Adrenal gland (tissue), 5 donors: ENCODE measurements around the gene PIGO.

Experiments
- POLR2A ChIP-seq, 2 donors: fragments of 450-650 bp; IDR thresholded peaks; one replicate each; pipeline ENCODE4 v1.6.1; 2017; ENCODE audit warnings: antibody characterized with exemption in 2 of 2, mild to moderate bottlenecking in 2 of 2, moderate library complexity in 1 of 2
- TF ChIP-seq, protein P1 (sequence below), 6 experiments: fragments of 450-650 bp in 4 of 6; fragments of 200-600 bp in 2 of 6; sonication (generic) in 1 of 6; IDR thresholded peaks; 1 replicate in 5 of 6; 2 replicates in 1 of 6; pipeline versions ENCODE4 v1.5.1 to v1.8.0; 2016 to 2021; ENCODE audit warnings: antibody characterized with exemption in 6 of 6, mild to moderate bottlenecking in 2 of 6, moderate library complexity in 1 of 6
- donor health status: DM: no; HTN: no; CAD: no.

DNA sequence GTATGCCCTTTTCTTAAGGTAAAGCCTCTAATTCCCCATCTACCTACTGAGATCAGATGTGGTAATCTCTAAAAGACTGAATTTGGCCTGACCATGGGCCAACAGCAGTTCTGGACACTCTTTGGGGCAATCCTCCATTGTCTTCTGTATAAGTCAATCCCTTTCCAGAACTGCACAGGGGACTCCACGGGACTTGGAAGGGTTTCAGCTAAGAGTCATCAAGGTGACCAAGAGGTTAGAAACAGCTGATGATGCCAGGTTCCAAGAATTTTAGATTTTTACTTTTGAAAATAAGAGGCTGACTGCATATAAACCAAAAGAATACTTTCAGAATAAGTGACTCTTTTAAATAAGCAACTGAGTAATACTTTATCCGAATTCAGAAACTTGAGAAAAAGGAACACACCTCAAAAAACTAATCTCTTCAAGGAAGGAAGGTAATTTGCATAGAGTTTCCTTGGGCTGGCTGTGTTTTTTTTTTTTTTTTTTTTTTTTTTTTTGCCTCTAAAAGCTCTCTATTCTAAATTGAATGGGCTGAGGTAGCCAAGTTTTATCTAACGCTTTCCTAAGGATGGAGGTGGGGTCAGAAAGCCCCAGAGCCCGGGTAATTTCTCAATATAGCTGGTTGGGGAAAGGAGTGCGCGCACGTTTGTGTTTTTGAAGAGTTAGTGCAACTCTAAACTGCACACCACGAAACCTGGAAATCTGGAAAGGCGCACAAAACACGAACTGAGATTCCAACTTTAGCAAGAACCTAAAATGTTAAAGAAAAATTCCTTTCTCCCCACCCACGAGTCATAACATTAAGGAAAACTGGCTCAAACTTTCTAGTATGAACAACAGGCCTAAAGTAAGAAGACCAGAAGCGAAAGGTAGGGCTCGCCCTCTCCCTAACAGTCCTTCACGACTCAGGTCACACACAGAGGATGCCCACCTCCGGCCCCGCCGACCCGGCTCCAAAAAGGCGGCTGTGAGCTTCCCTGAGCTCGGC lies 25.3 kb downstream of the PIGO start:
- TF ChIP-seq, protein P1, sequence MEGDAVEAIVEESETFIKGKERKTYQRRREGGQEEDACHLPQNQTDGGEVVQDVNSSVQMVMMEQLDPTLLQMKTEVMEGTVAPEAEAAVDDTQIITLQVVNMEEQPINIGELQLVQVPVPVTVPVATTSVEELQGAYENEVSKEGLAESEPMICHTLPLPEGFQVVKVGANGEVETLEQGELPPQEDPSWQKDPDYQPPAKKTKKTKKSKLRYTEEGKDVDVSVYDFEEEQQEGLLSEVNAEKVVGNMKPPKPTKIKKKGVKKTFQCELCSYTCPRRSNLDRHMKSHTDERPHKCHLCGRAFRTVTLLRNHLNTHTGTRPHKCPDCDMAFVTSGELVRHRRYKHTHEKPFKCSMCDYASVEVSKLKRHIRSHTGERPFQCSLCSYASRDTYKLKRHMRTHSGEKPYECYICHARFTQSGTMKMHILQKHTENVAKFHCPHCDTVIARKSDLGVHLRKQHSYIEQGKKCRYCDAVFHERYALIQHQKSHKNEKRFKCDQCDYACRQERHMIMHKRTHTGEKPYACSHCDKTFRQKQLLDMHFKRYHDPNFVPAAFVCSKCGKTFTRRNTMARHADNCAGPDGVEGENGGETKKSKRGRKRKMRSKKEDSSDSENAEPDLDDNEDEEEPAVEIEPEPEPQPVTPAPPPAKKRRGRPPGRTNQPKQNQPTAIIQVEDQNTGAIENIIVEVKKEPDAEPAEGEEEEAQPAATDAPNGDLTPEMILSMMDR (IDR thresholded peaks at IDR 0.05): no peak
- TF ChIP-seq POLR2A (IDR thresholded peaks at IDR 0.05): no peak
